SK-N-SH treated with all-trans-retinoic acid at 6 μM for 48 hours (cell line): ENCODE data around the gene KRTAP9-4.
"Not testable (repeated sequence)": the region's sequence is repeated elsewhere in the genome, so short reads cannot be mapped to it uniquely, and the experiment has no call there.

Source experiments
- ATAC-seq: fragments of 200-7000 bp; cut with Tn5 transposase; 3 replicates; pipeline ENCODE4 v1.9.1; 2020; ENCODE audit warnings: mild to moderate bottlenecking, moderate library complexity
- ARNTL ChIP-seq: fragments of 450-650 bp; formaldehyde crosslinking; IDR thresholded peaks from 2 replicates; pipeline ENCODE4 v1.5.0; 2020; ENCODE audit warnings: low read depth, mild to moderate bottlenecking, moderate library complexity, borderline replicate concordance
- BACH2 ChIP-seq: fragments of 250-450 bp; sonication (Bioruptor Pico); IDR thresholded peaks from 2 replicates; pipeline ENCODE4 v1.9.0; 2021; ENCODE audit warnings: mild to moderate bottlenecking, borderline replicate concordance
- CSDC2 ChIP-seq: fragments of 250-450 bp; sonication (Bioruptor Pico); IDR thresholded peaks from 2 replicates; pipeline ENCODE4 v1.5.0; 2020; ENCODE audit warnings: mild to moderate bottlenecking, moderate library complexity
- ESRRG ChIP-seq: fragments of 250-450 bp; sonication (Bioruptor Pico); IDR thresholded peaks from 2 replicates; pipeline ENCODE4 v1.6.1; 2021; ENCODE audit warnings: mild to moderate bottlenecking
- GLIS3 ChIP-seq: fragments of 250-450 bp; sonication (Bioruptor Pico); IDR thresholded peaks from 2 replicates; pipeline ENCODE4 v1.5.0; 2020; ENCODE audit warnings: mild to moderate bottlenecking, moderate library complexity
- OSR1 ChIP-seq: fragments of 250-450 bp; sonication (Bioruptor Pico); IDR thresholded peaks from 2 replicates; pipeline ENCODE4 v1.8.0; 2022; ENCODE audit warnings: moderate library complexity, mild to moderate bottlenecking, inconsistent platforms
- PPARA ChIP-seq: fragments of 250-450 bp; sonication (Bioruptor Pico); IDR thresholded peaks from 2 replicates; pipeline ENCODE4 v1.5.0; 2020; ENCODE audit warnings: mild to moderate bottlenecking, borderline replicate concordance
- RARB ChIP-seq: fragments of 250-450 bp; sonication (Bioruptor Pico); IDR thresholded peaks from 2 replicates; pipeline ENCODE4 v1.8.0; 2021; ENCODE audit warnings: mild to moderate bottlenecking, moderate library complexity
- SNAI2 ChIP-seq: fragments of 250-450 bp; sonication (Bioruptor Pico); IDR thresholded peaks from 2 replicates; pipeline ENCODE4 v1.5.0; 2020; ENCODE audit warnings: mild to moderate bottlenecking, moderate library complexity
- TCF4 ChIP-seq: fragments of 250-450 bp; sonication (Bioruptor Pico); IDR thresholded peaks from 2 replicates; pipeline ENCODE4 v1.8.0; 2021; ENCODE audit warnings: mild to moderate bottlenecking, moderate library complexity, borderline replicate concordance
- TOX ChIP-seq: fragments of 250-450 bp; sonication (Bioruptor Pico); IDR thresholded peaks from 2 replicates; pipeline ENCODE4 v1.8.0; 2021; ENCODE audit warnings: mild to moderate bottlenecking, moderate library complexity, borderline replicate concordance
- ZC3H10 ChIP-seq: fragments of 250-450 bp; sonication (Bioruptor Pico); IDR thresholded peaks from 2 replicates; pipeline ENCODE4 v1.5.1; 2021; ENCODE audit warnings: mild to moderate bottlenecking, moderate library complexity
- ZFP3 ChIP-seq: fragments of 250-450 bp; sonication (Bioruptor Pico); IDR thresholded peaks from 2 replicates; pipeline ENCODE4 v1.5.0; 2020; ENCODE audit warnings: mild to moderate bottlenecking, moderate library complexity
- ZFP30 ChIP-seq: fragments of 450-650 bp; formaldehyde crosslinking; IDR thresholded peaks from 2 replicates; pipeline ENCODE4 v1.5.0; 2022; ENCODE audit warnings: mild to moderate bottlenecking, moderate library complexity
- ZNF565 ChIP-seq: fragments of 450-650 bp; formaldehyde crosslinking; conservative IDR thresholded peaks from 2 replicates; pipeline ENCODE4 v1.5.0; 2020; ENCODE audit warnings: low read depth, mild to moderate bottlenecking, moderate library complexity
- ZNF70 ChIP-seq: fragments of 450-650 bp; formaldehyde crosslinking; IDR thresholded peaks from 2 replicates; pipeline ENCODE4 v1.5.0; 2020; ENCODE audit warnings: mild to moderate bottlenecking, moderate library complexity
- ZNF8 ChIP-seq: fragments of 450-650 bp; formaldehyde crosslinking; IDR thresholded peaks from 2 replicates; pipeline ENCODE4 v1.5.0; 2020; ENCODE audit warnings: mild to moderate bottlenecking, moderate library complexity
- TF ChIP-seq, protein P1 (sequence below): fragments of 250-450 bp; sonication (Bioruptor Pico); IDR thresholded peaks from 2 replicates; pipeline ENCODE4 v1.5.0; 2020; ENCODE audit warnings: mild to moderate bottlenecking, moderate library complexity
- TF ChIP-seq, protein P2 (sequence below): fragments of 250-450 bp; sonication (Bioruptor Pico); IDR thresholded peaks from 2 replicates; pipeline ENCODE4 v1.8.0; 2020; ENCODE audit warnings: mild to moderate bottlenecking, moderate library complexity, borderline replicate concordance
- TF ChIP-seq, protein P3 (sequence below): fragments of 250-450 bp; sonication (Bioruptor Pico); IDR thresholded peaks from 2 replicates; pipeline ENCODE4 v1.5.1; 2021; ENCODE audit warnings: mild to moderate bottlenecking, moderate library complexity

Gene KRTAP9-4

DNA sequence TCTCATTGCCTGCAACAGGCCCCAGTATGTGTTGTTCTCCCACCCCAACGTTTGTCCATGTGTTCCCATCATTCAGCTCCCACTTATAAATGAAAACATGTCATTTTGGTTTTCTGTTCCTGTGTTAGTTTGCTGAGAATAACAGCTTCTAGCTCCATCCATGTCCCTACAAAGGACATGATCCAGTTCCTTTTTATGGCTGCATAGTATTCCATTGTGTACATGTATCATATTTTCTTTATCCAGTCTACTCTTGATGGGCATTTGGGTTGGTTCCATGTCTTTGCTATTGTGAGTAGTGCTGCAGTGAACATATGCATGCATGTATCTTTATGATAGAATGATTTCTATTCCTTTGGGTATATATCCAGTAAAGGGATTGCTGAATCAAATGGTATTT is 33.8 kb upstream of the KRTAP9-4 start:
- no peak for TF ChIP-seq GLIS3
- no peak for TF ChIP-seq CSDC2 (CRISPR knock-in tag)
- no peak for TF ChIP-seq ZFP3 (CRISPR knock-in tag)
- no peak for TF ChIP-seq BACH2 (CRISPR knock-in tag)
- TF ChIP-seq, protein P1, sequence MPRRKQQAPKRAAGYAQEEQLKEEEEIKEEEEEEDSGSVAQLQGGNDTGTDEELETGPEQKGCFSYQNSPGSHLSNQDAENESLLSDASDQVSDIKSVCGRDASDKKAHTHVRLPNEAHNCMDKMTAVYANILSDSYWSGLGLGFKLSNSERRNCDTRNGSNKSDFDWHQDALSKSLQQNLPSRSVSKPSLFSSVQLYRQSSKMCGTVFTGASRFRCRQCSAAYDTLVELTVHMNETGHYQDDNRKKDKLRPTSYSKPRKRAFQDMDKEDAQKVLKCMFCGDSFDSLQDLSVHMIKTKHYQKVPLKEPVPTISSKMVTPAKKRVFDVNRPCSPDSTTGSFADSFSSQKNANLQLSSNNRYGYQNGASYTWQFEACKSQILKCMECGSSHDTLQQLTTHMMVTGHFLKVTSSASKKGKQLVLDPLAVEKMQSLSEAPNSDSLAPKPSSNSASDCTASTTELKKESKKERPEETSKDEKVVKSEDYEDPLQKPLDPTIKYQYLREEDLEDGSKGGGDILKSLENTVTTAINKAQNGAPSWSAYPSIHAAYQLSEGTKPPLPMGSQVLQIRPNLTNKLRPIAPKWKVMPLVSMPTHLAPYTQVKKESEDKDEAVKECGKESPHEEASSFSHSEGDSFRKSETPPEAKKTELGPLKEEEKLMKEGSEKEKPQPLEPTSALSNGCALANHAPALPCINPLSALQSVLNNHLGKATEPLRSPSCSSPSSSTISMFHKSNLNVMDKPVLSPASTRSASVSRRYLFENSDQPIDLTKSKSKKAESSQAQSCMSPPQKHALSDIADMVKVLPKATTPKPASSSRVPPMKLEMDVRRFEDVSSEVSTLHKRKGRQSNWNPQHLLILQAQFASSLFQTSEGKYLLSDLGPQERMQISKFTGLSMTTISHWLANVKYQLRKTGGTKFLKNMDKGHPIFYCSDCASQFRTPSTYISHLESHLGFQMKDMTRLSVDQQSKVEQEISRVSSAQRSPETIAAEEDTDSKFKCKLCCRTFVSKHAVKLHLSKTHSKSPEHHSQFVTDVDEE (CRISPR knock-in tag): no peak
- TF ChIP-seq ARNTL (CRISPR knock-in tag): no peak
- TF ChIP-seq TOX (CRISPR knock-in tag): no peak
- no peak for TF ChIP-seq ZFP30 (CRISPR knock-in tag)
- TF ChIP-seq PPARA (CRISPR knock-in tag): no peak
- TF ChIP-seq ESRRG (CRISPR knock-in tag): no peak
- TF ChIP-seq, protein P2, sequence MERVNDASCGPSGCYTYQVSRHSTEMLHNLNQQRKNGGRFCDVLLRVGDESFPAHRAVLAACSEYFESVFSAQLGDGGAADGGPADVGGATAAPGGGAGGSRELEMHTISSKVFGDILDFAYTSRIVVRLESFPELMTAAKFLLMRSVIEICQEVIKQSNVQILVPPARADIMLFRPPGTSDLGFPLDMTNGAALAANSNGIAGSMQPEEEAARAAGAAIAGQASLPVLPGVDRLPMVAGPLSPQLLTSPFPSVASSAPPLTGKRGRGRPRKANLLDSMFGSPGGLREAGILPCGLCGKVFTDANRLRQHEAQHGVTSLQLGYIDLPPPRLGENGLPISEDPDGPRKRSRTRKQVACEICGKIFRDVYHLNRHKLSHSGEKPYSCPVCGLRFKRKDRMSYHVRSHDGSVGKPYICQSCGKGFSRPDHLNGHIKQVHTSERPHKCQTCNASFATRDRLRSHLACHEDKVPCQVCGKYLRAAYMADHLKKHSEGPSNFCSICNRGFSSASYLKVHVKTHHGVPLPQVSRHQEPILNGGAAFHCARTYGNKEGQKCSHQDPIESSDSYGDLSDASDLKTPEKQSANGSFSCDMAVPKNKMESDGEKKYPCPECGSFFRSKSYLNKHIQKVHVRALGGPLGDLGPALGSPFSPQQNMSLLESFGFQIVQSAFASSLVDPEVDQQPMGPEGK: no peak
- TF ChIP-seq, protein P3, sequence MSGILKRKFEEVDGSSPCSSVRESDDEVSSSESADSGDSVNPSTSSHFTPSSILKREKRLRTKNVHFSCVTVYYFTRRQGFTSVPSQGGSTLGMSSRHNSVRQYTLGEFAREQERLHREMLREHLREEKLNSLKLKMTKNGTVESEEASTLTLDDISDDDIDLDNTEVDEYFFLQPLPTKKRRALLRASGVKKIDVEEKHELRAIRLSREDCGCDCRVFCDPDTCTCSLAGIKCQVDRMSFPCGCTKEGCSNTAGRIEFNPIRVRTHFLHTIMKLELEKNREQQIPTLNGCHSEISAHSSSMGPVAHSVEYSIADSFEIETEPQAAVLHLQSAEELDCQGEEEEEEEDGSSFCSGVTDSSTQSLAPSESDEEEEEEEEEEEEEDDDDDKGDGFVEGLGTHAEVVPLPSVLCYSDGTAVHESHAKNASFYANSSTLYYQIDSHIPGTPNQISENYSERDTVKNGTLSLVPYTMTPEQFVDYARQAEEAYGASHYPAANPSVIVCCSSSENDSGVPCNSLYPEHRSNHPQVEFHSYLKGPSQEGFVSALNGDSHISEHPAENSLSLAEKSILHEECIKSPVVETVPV (CRISPR knock-in tag): no peak
- no peak for ATAC-seq

DNA sequence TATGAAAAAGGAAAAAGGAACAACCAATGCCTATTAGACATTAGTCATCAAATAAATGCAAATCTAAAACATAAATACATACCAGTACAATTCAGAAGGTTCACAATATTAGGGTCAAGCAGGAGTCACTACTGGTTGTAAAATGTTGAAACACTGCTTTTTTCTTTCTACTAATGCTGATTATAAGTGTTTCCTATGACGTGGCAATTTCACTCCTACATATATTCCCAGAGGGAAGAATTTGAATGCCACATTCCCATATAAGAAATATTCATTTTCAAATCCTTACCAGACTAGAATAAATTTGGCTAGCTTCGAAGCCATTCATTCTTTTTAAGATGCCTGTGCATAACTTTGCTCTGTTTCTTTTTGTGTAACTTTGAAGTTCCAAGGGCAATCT is 25.7 kb upstream of the KRTAP9-4 start:
- no peak for TF ChIP-seq ZNF565
- no peak for TF ChIP-seq ZFP3 (CRISPR knock-in tag)
- TF ChIP-seq CSDC2 (CRISPR knock-in tag): no peak
- TF ChIP-seq PPARA (CRISPR knock-in tag): no peak
- no peak for TF ChIP-seq TOX (CRISPR knock-in tag)
- no peak for TF ChIP-seq GLIS3
- no peak for TF ChIP-seq ZNF8 (CRISPR knock-in tag)
- no peak for TF ChIP-seq RARB (CRISPR knock-in tag)
- no peak for ATAC-seq

DNA sequence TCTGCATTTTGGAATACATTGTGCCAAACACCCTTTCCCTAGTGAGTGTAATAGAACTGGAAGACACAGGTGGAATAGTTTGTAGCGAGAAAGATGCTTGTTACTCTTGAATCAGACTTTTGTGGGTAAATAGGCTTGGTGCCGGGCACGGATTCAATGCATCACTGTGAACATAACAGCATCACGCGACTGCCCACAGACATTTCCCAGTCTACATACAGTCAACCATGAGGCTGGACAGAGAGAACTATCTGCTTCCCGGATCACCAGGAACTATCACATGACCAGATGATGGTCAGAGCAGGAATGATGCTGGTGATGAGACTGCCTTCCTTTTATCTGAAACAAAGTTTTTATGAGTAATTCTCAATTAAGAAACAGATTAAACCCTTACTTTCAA is 23.4 kb upstream of the KRTAP9-4 start:
- ATAC-seq: no peak
- TF ChIP-seq ARNTL (CRISPR knock-in tag) (no peak), BACH2 (CRISPR knock-in tag) (no peak), TCF4 (CRISPR knock-in tag) (no peak), ZNF565 (no peak), OSR1 (CRISPR knock-in tag) (no peak), ZFP30 (CRISPR knock-in tag) (no peak), TOX (CRISPR knock-in tag) (no peak), ESRRG (CRISPR knock-in tag) (no peak), SNAI2 (CRISPR knock-in tag) (no peak), ZNF8 (CRISPR knock-in tag) (no peak), PPARA (CRISPR knock-in tag) (no peak), ZC3H10 (CRISPR knock-in tag) (no peak), RARB (CRISPR knock-in tag) (no peak), ZFP3 (CRISPR knock-in tag) (no peak), ZNF70 (CRISPR knock-in tag) (no peak), CSDC2 (CRISPR knock-in tag) (no peak), GLIS3 (no peak)
- TF ChIP-seq, protein P1 (CRISPR knock-in tag): no peak
- TF ChIP-seq, protein P2: no peak
- TF ChIP-seq, protein P3 (CRISPR knock-in tag): no peak

DNA sequence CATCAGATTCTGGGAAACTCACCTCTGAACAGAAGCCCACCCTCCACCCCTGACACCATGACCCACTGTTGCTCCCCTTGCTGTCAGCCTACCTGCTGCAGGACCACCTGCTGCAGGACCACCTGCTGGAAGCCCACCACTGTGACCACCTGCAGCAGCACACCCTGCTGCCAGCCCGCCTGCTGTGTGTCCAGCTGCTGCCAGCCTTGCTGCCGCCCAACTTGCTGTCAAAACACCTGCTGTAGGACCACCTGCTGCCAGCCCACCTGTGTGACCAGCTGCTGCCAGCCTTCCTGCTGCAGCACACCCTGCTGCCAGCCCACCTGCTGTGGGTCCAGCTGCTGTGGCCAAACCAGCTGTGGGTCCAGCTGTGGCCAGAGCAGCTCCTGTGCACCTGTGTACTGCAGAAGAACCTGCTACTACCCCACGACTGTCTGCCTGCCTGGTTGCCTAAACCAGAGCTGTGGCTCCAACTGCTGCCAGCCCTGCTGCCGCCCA is 22.8 kb upstream of the KRTAP9-4 start, which contains the start of gene KRTAP9-2:
Gene KRTAP9-2, plus strand, starts transcription at position 51 of the 498 bp plus-strand sequence. Its CDS starts 7 bp downstream, at position 58.
- not testable (repeated sequence) for ATAC-seq
